OCI-LY7 (cell line): ENCODE measurements around the gene AP4B1. TPM values are rescaled to one million over a fixed set of nuclear protein-coding genes. Genes with fewer than 3 reads are reported as not detected.

Experiments
- BruUV-seq: library from RNA; stranded (reverse); fragments of 400-500 nt; replicated peaks from 2 replicates; lab custom pipeline; 2021; lab: Mats Ljungman, UMichigan
- CTCF ChIA-PET: fragments of 300-600 bp; sonication (Branson Sonifier 250); formaldehyde crosslinking; loops from one replicate; lab custom pipeline; 2022; ENCODE audit warnings: antibody characterized with exemption; ENCODE audit not compliant: unreplicated experiment; lab: Charles Lee
- POLR2A ChIA-PET: fragments of 300-600 bp; sonication (Branson Sonifier 250); formaldehyde crosslinking; loops from one replicate; lab custom pipeline; 2022; ENCODE audit warnings: antibody characterized with exemption; lab: Charles Lee
- DNase-seq: peaks from one replicate; pipeline ENCODE4 v3.0.0-alpha.2; 2015; ENCODE audit warnings: low spot score
- H2AFZ ChIP-seq: fragments of 200-600 bp; sonication (generic), shearing (Covaris generic); 2 replicates; pipeline ENCODE4 v1.6.1; 2014; ENCODE audit warnings: mild to moderate bottlenecking, antibody characterized with exemption, low read length, moderate library complexity
- H3K27ac ChIP-seq: fragments of 200-600 bp; sonication (generic); 2 replicates; pipeline ENCODE4 v1.5.1; 2014; ENCODE audit warnings: mixed run types, low read depth, mild to moderate bottlenecking, moderate library complexity, low read length, inconsistent platforms; ENCODE audit not compliant: poor library complexity, severe bottlenecking
- H3K36me3 ChIP-seq: fragments of 200-600 bp; sonication (generic); 2 replicates; pipeline ENCODE4 v1.6.1; 2014; ENCODE audit warnings: mild to moderate bottlenecking, antibody characterized with exemption, low read length, moderate library complexity, mixed read lengths; ENCODE audit not compliant: insufficient read depth
- H3K4me1 ChIP-seq: fragments of 200-600 bp; sonication (generic); 2 replicates; pipeline ENCODE4 v1.5.1; 2014; ENCODE audit warnings: mild to moderate bottlenecking, low read length; ENCODE audit not compliant: insufficient read depth, poor library complexity, severe bottlenecking
- H3K4me2 ChIP-seq: fragments of 200-600 bp; sonication (generic); 2 replicates; pipeline ENCODE4 v1.6.1; 2014; ENCODE audit warnings: mild to moderate bottlenecking, low read length
- H3K4me3 ChIP-seq: fragments of 200-600 bp; sonication (generic); 2 replicates; pipeline ENCODE4 v1.5.1; 2014; ENCODE audit warnings: mild to moderate bottlenecking, low read depth, low read length; ENCODE audit not compliant: poor library complexity, severe bottlenecking
- H3K79me2 ChIP-seq: fragments of 200-600 bp; sonication (generic); 2 replicates; pipeline ENCODE4 v1.6.1; 2016; ENCODE audit warnings: low read depth, mild to moderate bottlenecking, low read length, moderate library complexity, mixed read lengths; ENCODE audit not compliant: insufficient read depth
- H3K9me2 ChIP-seq: fragments of 200-600 bp; sonication (generic); 2 replicates; pipeline ENCODE4 v1.6.1; 2016; ENCODE audit warnings: mild to moderate bottlenecking, low read length, mixed read lengths; ENCODE audit not compliant: insufficient read depth
- H3K9me3 ChIP-seq: fragments of 200-600 bp; sonication (generic); 2 replicates; pipeline ENCODE4 v1.6.1; 2014; ENCODE audit warnings: mild to moderate bottlenecking, mixed run types, low read length, mixed read lengths
- H4K20me1 ChIP-seq: fragments of 200-600 bp; sonication (generic); 2 replicates; pipeline ENCODE4 v1.6.1; 2014; ENCODE audit warnings: mild to moderate bottlenecking, antibody characterized with exemption, low read length, moderate library complexity, mixed read lengths; ENCODE audit not compliant: insufficient read depth
- CTCF ChIP-seq: fragments of 200-600 bp; sonication (generic); conservative IDR thresholded peaks from 2 replicates; pipeline ENCODE4 v1.5.1; 2014; ENCODE audit warnings: mild to moderate bottlenecking, antibody characterized with exemption, low read length, moderate library complexity, mixed read lengths
- EZH2phosphoT487 ChIP-seq: fragments of 200-600 bp; sonication (generic); IDR thresholded peaks from 2 replicates; pipeline ENCODE4 v1.6.1; 2018; ENCODE audit warnings: low read depth, borderline replicate concordance, mild to moderate bottlenecking, mixed run types, antibody characterized with exemption, low read length, moderate library complexity, mixed read lengths
- intact Hi-C: fragments of 100-400 bp; cut with micrococcal nuclease; formaldehyde crosslinking; loops from one replicate; pipeline ENCODE4 v1.10.0; 2022; ENCODE audit not compliant: unreplicated experiment
- total RNA-seq, 2 experiments: library from RNA; depleted of rRNA in 1 of 2; stranded (reverse); fragments of >200 nt in 1 of 2; shearing (Covaris generic) in 1 of 2; gene quantifications; 2 replicates each; pipeline ENCODE4 v1.2.3, GENCODE V29; 2014 to 2022

Gene AP4B1
- total RNA-seq, 2 experiments from 2014 or later: 40.5 to 45.3 TPM

GRCh38 chr1:113891631-113892220, 12.9 kb downstream of the AP4B1 start:
- no peaks in the 10 kb centered on the region for H4K20me1 ChIP-seq
- no peaks in the 10 kb centered on the region for H3K79me2 ChIP-seq
- ChIA-PET CTCF (no interaction called here), POLR2A (interaction anchor here (0.6 to 1.2 kb wide), 8 partner anchors 12 to 817 kb away, joined by 3 to 6 read pairs (median 4); no protein-coding TSS in a partner anchor)
- H3K27ac ChIP-seq: no peak overlapping the region
- H3K9me3 ChIP-seq: no peaks in the 10 kb centered on the region
- no TSS peak for BruUV-seq
- H3K4me1 ChIP-seq: no peaks in the 10 kb centered on the region
- H3K9me2 ChIP-seq: no peaks in the 10 kb centered on the region
- H3K4me3 ChIP-seq: no peak overlapping the region
- DNase-seq: no peak
- peaks cover 36% of the 10 kb centered on the region for H3K36me3 ChIP-seq
- intact Hi-C loops: no loop called here
- TF ChIP-seq CTCF: no peak
- TF ChIP-seq EZH2phosphoT487: no peak
- H3K4me2 ChIP-seq: no peak overlapping the region
- H2AFZ ChIP-seq: no peak overlapping the region

GRCh38 chr1:113890816-113891215, 13.8 kb downstream of the AP4B1 start:
- Histone ChIP-seq H3K9me2 (no peaks in the 10 kb centered on the region), H3K36me3 (peaks cover 26% of the 10 kb centered on the region), H3K4me2 (no peak overlapping the region), H3K79me2 (no peaks in the 10 kb centered on the region), H3K27ac (no peak overlapping the region), H2AFZ (no peak overlapping the region), H3K4me1 (no peaks in the 10 kb centered on the region), H3K4me3 (no peak overlapping the region), H3K9me3 (no peaks in the 10 kb centered on the region), H4K20me1 (no peaks in the 10 kb centered on the region)
- ChIA-PET POLR2A (interaction anchor here (0.7 to 1.2 kb wide), 5 partner anchors 11 to 134 kb away, joined by 3 to 5 read pairs (median 3); no protein-coding TSS in a partner anchor), CTCF (no interaction called here)
- TF ChIP-seq CTCF (no peak), EZH2phosphoT487 (no peak)
- no TSS peak for BruUV-seq
- intact Hi-C loops: no loop called here
- no peak for DNase-seq

- ChIA-PET CTCF (no interaction called here), POLR2A (interaction anchor here (0.5 to 1.7 kb wide), 7 partner anchors 12 to 29 kb away, joined by 3 to 7 read pairs (median 3); partner anchors contain the start of gene AP4B1)
- Histone ChIP-seq H3K79me2 (no peaks in the 10 kb centered on the region), H3K9me2 (no peaks in the 10 kb centered on the region), H3K9me3 (no peaks in the 10 kb centered on the region), H3K4me1 (no peaks in the 10 kb centered on the region), H3K36me3 (no peaks in the 10 kb centered on the region), H2AFZ (no peak within 1 kb of the TSS), H3K4me3 (no peak within 1 kb of the TSS), H3K4me2 (no peak within 1 kb of the TSS), H4K20me1 (no peaks in the 10 kb centered on the region), H3K27ac (no peak within 1 kb of the TSS)
- BruUV-seq: no TSS peak
- DNase-seq: no peak
- no peak for TF ChIP-seq CTCF
- TF ChIP-seq EZH2phosphoT487: no peak
- intact Hi-C loops: no loop called here
Observed at GRCh38 chr1:113887402-113888175, 17.0 kb downstream of the AP4B1 start, which contains the start of gene BCL2L15. BCL2L15 (minus strand) TSS chr1:113887581; CDS start chr1:113887375, 206 bp downstream.
